ENCODE measurements around the gene BCAR1. TPM values are rescaled to one million over a fixed set of nuclear protein-coding genes. Genes with fewer than 3 reads are reported as not detected.
"Not testable (repeated sequence)": the region's sequence is repeated elsewhere in the genome, so short reads cannot be mapped to it uniquely, and the experiment has no call there.

The BCAR1 gene
- total RNA-seq, 3 donors from 2014 or later (not counting 1 experiment from before 2014, with no cell fraction given): not detected

- no peaks in the 10 kb centered on the region for H3K9me3 ChIP-seq (ENCODE audit: control insufficient read depth, insufficient read depth, low read length)
- Mint-ChIP-seq H3K4me1 (peaks cover 0 to 5% of the 10 kb centered on the region in 2 donors), H3K4me3 (no peak overlapping the region), H3K9me3 (no peaks in the 10 kb centered on the region), H3K36me3 (no peaks in the 10 kb centered on the region), H3K27ac (no peak overlapping the region), H3K27me3 (ENCODE audit: low read depth in 2 of 2) (peaks cover 32 to 61% of the 10 kb centered on the region in 2 donors)
- DNase-seq: no peak
- ATAC-seq: no peak
- H3K4me1 ChIP-seq (ENCODE audit: control insufficient read depth, insufficient read depth, low read length): peaks cover 4% of the 10 kb centered on the region
- intact Hi-C loops (cut with micrococcal nuclease): no loop called here
- 93% methylated on average over 23 of the region's 23 CpGs for WGBS (ENCODE audit: insufficient coverage)
- H3K27me3 ChIP-seq (ENCODE audit: control insufficient read depth, insufficient read depth, low read length): peaks cover 30% of the 10 kb centered on the region
- no peaks in the 10 kb centered on the region for H3K36me3 ChIP-seq (ENCODE audit: control insufficient read depth, insufficient read depth, low read length)
- no peak overlapping the region for H3K27ac ChIP-seq (ENCODE audit: low read length)
- TF ChIP-seq, protein P1, sequence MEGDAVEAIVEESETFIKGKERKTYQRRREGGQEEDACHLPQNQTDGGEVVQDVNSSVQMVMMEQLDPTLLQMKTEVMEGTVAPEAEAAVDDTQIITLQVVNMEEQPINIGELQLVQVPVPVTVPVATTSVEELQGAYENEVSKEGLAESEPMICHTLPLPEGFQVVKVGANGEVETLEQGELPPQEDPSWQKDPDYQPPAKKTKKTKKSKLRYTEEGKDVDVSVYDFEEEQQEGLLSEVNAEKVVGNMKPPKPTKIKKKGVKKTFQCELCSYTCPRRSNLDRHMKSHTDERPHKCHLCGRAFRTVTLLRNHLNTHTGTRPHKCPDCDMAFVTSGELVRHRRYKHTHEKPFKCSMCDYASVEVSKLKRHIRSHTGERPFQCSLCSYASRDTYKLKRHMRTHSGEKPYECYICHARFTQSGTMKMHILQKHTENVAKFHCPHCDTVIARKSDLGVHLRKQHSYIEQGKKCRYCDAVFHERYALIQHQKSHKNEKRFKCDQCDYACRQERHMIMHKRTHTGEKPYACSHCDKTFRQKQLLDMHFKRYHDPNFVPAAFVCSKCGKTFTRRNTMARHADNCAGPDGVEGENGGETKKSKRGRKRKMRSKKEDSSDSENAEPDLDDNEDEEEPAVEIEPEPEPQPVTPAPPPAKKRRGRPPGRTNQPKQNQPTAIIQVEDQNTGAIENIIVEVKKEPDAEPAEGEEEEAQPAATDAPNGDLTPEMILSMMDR (IDR thresholded peaks at IDR 0.05): no peak
- no peak overlapping the region for H3K4me3 ChIP-seq (ENCODE audit: low read length)
These were observed 21.9 kb upstream of the BCAR1 start for GRCh38 chr16:75273054-75273925.

DNA sequence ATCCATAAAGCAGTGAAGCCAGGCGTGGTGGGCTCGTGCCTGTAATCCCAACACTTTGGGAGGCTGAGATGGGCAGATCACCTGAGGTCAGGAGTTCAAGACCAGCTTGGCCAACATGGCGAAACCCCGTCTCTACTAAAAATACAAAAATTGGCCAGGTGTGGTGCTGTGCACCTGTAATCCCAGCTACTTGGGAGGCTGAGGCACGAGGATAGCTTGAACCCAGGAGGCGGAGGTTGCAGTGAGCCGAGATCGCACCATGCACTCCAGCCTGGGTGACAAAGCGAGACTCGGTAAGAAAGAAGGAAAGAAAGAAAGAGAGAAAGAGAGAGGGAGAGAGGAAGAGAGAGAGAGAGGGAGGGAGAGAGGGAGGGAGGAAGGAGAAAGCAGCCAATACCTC is 21.2 kb upstream of the BCAR1 start:
- ATAC-seq; H3K27ac ChIP-seq (ENCODE audit: low read length); H3K9me3 ChIP-seq (ENCODE audit: control insufficient read depth, insufficient read depth, low read length); H3K36me3 Mint-ChIP-seq; H3K27ac Mint-ChIP-seq; H3K4me1 Mint-ChIP-seq; DNase-seq; H3K4me3 ChIP-seq (ENCODE audit: low read length); H3K4me3 Mint-ChIP-seq; H3K4me1 ChIP-seq (ENCODE audit: control insufficient read depth, insufficient read depth, low read length); intact Hi-C loops (cut with micrococcal nuclease); H3K36me3 ChIP-seq (ENCODE audit: control insufficient read depth, insufficient read depth, low read length); H3K9me3 Mint-ChIP-seq: not testable (repeated sequence)
- peaks cover 27 to 57% of the 10 kb centered on the region in 2 donors for H3K27me3 Mint-ChIP-seq (ENCODE audit: low read depth in 2 of 2)
- peaks cover 30% of the 10 kb centered on the region for H3K27me3 ChIP-seq (ENCODE audit: control insufficient read depth, insufficient read depth, low read length)
- WGBS (ENCODE audit: insufficient coverage): 91% methylated on average over 10 of the region's 10 CpGs

DNA sequence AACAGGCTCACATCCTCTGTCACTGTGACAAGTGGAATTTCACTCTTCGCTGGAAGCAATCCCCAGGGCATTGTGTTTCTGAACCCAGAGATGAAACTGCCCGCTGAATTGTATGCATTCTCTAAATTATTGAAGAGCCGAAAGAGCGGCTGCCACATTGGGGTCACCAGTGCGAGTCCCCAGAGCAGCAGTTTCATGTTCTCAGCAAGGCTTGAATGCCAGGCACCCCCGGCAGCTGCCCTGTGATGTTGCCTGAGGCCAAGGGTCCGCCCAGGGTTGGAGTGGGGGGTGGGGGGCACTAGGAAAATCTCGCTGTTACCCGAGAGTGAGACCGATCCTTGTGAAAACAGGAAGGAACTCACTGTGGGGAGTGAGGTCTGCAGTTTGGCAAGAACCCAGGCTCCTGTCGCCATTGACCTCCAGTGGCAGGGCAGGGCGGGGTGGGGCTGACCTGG is 20.7 kb upstream of the BCAR1 start:
- TF ChIP-seq, protein P1 (IDR thresholded peaks at IDR 0.05): no peak
- no peak overlapping the region for H3K4me3 Mint-ChIP-seq
- ATAC-seq (no peak), DNase-seq (no peak)
- no peaks in the 10 kb centered on the region for H3K9me3 ChIP-seq (ENCODE audit: control insufficient read depth, insufficient read depth, low read length)
- H3K9me3 Mint-ChIP-seq: no peaks in the 10 kb centered on the region
- H3K4me1 Mint-ChIP-seq: peaks cover 0 to 5% of the 10 kb centered on the region in 2 donors
- H3K36me3 Mint-ChIP-seq: no peaks in the 10 kb centered on the region
- no peak overlapping the region for H3K27ac Mint-ChIP-seq
- intact Hi-C loops (cut with micrococcal nuclease): no loop called here
- 23% methylated on average over 12 of the region's 12 CpGs for WGBS (ENCODE audit: insufficient coverage)
- peaks cover 25% of the 10 kb centered on the region for H3K27me3 ChIP-seq (ENCODE audit: control insufficient read depth, insufficient read depth, low read length)
- no peak overlapping the region for H3K4me3 ChIP-seq (ENCODE audit: low read length)
- no peak overlapping the region for H3K27ac ChIP-seq (ENCODE audit: low read length)
- peaks cover 22 to 52% of the 10 kb centered on the region in 2 donors for H3K27me3 Mint-ChIP-seq (ENCODE audit: low read depth in 2 of 2)
- no peaks in the 10 kb centered on the region for H3K36me3 ChIP-seq (ENCODE audit: control insufficient read depth, insufficient read depth, low read length)
- H3K4me1 ChIP-seq (ENCODE audit: control insufficient read depth, insufficient read depth, low read length): peaks cover 4% of the 10 kb centered on the region

DNA sequence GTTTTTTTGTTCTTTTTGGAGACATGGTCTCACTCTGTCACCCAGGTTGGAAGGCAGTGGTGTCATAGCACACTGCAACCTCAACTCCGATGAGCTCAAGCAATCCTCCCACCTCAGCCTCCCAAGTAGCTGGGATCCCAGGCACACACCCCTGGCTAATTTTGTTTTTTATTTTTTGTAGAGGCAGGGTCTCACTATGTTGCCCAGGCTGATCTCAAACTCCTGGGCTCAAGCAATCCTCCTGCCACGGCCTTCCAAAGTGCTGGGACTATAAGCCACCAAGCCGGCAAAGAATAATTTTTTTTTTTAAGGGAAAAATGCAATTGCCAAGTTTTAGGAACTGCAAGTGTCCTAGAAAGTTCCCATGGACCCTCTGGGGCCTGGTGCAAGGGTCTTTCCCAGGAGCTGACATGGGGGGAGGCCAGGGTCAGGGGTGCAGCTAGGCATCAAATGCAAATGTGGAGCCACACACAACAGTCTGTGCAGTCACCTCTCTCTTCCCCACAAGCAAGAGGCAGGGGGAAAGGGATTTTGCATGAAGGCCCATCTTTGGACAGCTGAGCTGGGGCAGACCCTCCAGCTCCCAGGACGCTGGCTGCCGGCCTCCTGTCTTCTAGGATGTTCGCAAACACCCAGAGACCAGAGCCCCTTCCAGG is 20.1 kb upstream of the BCAR1 start:
- WGBS (ENCODE audit: insufficient coverage): 94% methylated on average over 6 of the region's 6 CpGs
- intact Hi-C loops (cut with micrococcal nuclease): no loop called here
- DNase-seq (no peak), ATAC-seq (no peak)
- no peaks in the 10 kb centered on the region for H3K9me3 Mint-ChIP-seq
- no peak overlapping the region for H3K4me3 ChIP-seq (ENCODE audit: low read length)
- no peaks in the 10 kb centered on the region for H3K36me3 ChIP-seq (ENCODE audit: control insufficient read depth, insufficient read depth, low read length)
- no peak overlapping the region for H3K4me3 Mint-ChIP-seq
- peaks cover 26 to 54% of the 10 kb centered on the region in 2 donors for H3K27me3 Mint-ChIP-seq (ENCODE audit: low read depth in 2 of 2)
- peaks cover 0 to 6% of the 10 kb centered on the region in 2 donors for H3K4me1 Mint-ChIP-seq
- H3K27ac ChIP-seq (ENCODE audit: low read length): no peak overlapping the region
- H3K36me3 Mint-ChIP-seq: no peaks in the 10 kb centered on the region
- H3K4me1 ChIP-seq (ENCODE audit: control insufficient read depth, insufficient read depth, low read length): peaks cover 4% of the 10 kb centered on the region
- H3K27me3 ChIP-seq (ENCODE audit: control insufficient read depth, insufficient read depth, low read length): peaks cover 30% of the 10 kb centered on the region
- H3K27ac Mint-ChIP-seq: no peak overlapping the region
- no peaks in the 10 kb centered on the region for H3K9me3 ChIP-seq (ENCODE audit: control insufficient read depth, insufficient read depth, low read length)
- TF ChIP-seq, protein P1 (IDR thresholded peaks at IDR 0.05): no peak

- H3K9me3 Mint-ChIP-seq; H3K27ac ChIP-seq (ENCODE audit: low read length); H3K9me3 ChIP-seq (ENCODE audit: control insufficient read depth, insufficient read depth, low read length); H3K36me3 Mint-ChIP-seq; H3K27ac Mint-ChIP-seq; DNase-seq; H3K4me3 ChIP-seq (ENCODE audit: low read length); H3K4me3 Mint-ChIP-seq; ATAC-seq; intact Hi-C loops (cut with micrococcal nuclease); H3K36me3 ChIP-seq (ENCODE audit: control insufficient read depth, insufficient read depth, low read length): not testable (repeated sequence)
- peaks cover 0 to 13% of the 10 kb centered on the region in 2 donors for H3K4me1 Mint-ChIP-seq
- peaks cover 17% of the 10 kb centered on the region for H3K4me1 ChIP-seq (ENCODE audit: control insufficient read depth, insufficient read depth, low read length)
- WGBS (ENCODE audit: insufficient coverage): 85% methylated on average over 9 of the region's 9 CpGs
- peaks cover 41% of the 10 kb centered on the region for H3K27me3 ChIP-seq (ENCODE audit: control insufficient read depth, insufficient read depth, low read length)
- H3K27me3 Mint-ChIP-seq (ENCODE audit: low read depth in 2 of 2): peaks cover 35 to 49% of the 10 kb centered on the region in 2 donors
These were observed 17.9 kb upstream of the BCAR1 start for GRCh38 chr16:75269358-75269757.

Data from natural killer cell (primary cell).